Stimulated activated naive CD4-positive, alpha-beta T cell treated with Interleukin-2 at 50 U/mL for 16 hours (primary cell): Measurements from ENCODE around the gene OAS2.
A peak's percentile ranks its signal among the peaks of the same experiment; 100 is the strongest.
"Not testable (repeated sequence)": the region's sequence is repeated elsewhere in the genome, so short reads cannot be mapped to it uniquely, and the experiment has no call there.

ENCODE experiments used
- DNase-seq: peaks from one replicate; lab custom pipeline; 2025; lab: John Stamatoyannopoulos, UW

OAS2 gene

GRCh38 chr12:112948806-112949205 lies 29.5 kb upstream of the OAS2 start:
- no peak for DNase-seq

GRCh38 chr12:112950701-112951100 lies 27.6 kb upstream of the OAS2 start:
- no peak for DNase-seq

- not testable (repeated sequence) for DNase-seq
These were observed 21.2 kb upstream of the OAS2 start for GRCh38 chr12:112957125-112957524.

GRCh38 chr12:112961074-112961473 lies 17.2 kb upstream of the OAS2 start:
- no peak for DNase-seq

GRCh38 chr12:112961536-112961935 lies 16.8 kb upstream of the OAS2 start:
- DNase-seq: no peak

GRCh38 chr12:112962561-112962960 lies 15.8 kb upstream of the OAS2 start:
- DNase-seq: no peak

- no peak for DNase-seq
These were observed 15.0 kb upstream of the OAS2 start for GRCh38 chr12:112963227-112963861.

GRCh38 chr12:112964067-112964670 lies 14.2 kb upstream of the OAS2 start:
- DNase-seq: no peak

- no peak for DNase-seq
These were observed 13.4 kb upstream of the OAS2 start for GRCh38 chr12:112964915-112965314.

GRCh38 chr12:112965643-112966042 lies 12.7 kb upstream of the OAS2 start:
- DNase-seq: no peak

GRCh38 chr12:112967306-112967705 lies 11.0 kb upstream of the OAS2 start:
- DNase-seq: no peak

GRCh38 chr12:112967858-112968257 lies 10.5 kb upstream of the OAS2 start:
- DNase-seq: no peak

GRCh38 chr12:112969547-112970306 lies 8.6 kb upstream of the OAS2 start:
- DNase-seq: no peak

GRCh38 chr12:112970391-112970790 lies 7.9 kb upstream of the OAS2 start:
- DNase-seq: no peak

- DNase-seq: no peak
These were observed 7.1 kb upstream of the OAS2 start for GRCh38 chr12:112971248-112971647.

- DNase-seq: no peak
These were observed 5.1 kb upstream of the OAS2 start for GRCh38 chr12:112973011-112973735.

GRCh38 chr12:112973818-112974231 lies 4.5 kb upstream of the OAS2 start:
- no peak for DNase-seq

GRCh38 chr12:112974904-112975303 lies 3.4 kb upstream of the OAS2 start:
- DNase-seq: no peak

GRCh38 chr12:112977139-112977538 lies 1.2 kb upstream of the OAS2 start:
- no peak for DNase-seq

- no peak for DNase-seq
These were observed 678 bp upstream of the OAS2 start for GRCh38 chr12:112977641-112978040.

GRCh38 chr12:112979041-112979680 lies 842 bp downstream of the OAS2 start:
- peak; percentile 18 for DNase-seq

GRCh38 chr12:112980491-112981158 lies 2.3 kb downstream of the OAS2 start:
- no peak for DNase-seq
